Kidney (tissue), 14 donors: ENCODE data around the gene LTBP1. TPM values are rescaled to one million over a fixed set of nuclear protein-coding genes. Genes with fewer than 3 reads are reported as not detected.
A peak's percentile ranks its signal among the peaks of the same experiment; 100 is the strongest.

Experiments used
- DNase-seq, 5 donors: peaks; one replicate each; pipeline ENCODE4 v3.0.0-alpha.2; 2013 to 2020
- FAIRE-seq: peaks from 2 replicates; lab custom pipeline; 2012; peaks lifted over from hg19 to GRCh38; lab: Jason Lieb, UNC
- H3K27ac ChIP-seq, 2 donors: one replicate each; pipeline ENCODE4 v1.7.0; 2013; ENCODE audit warnings: low read depth in 2 of 2, low read length in 2 of 2, inconsistent platforms in 1 of 2
- H3K27me3 ChIP-seq: one replicate; pipeline ENCODE4 v1.7.1; 2013; ENCODE audit warnings: low read length, inconsistent platforms; ENCODE audit not compliant: control insufficient read depth, insufficient read depth
- H3K36me3 ChIP-seq, 3 donors: one replicate each; pipeline versions ENCODE4 v1.7.0 to v1.7.1; 2013; ENCODE audit warnings: low read length in 3 of 3, control low read depth in 1 of 3, inconsistent platforms in 1 of 3; ENCODE audit not compliant: insufficient read depth in 3 of 3, control insufficient read depth in 2 of 3
- H3K4me1 ChIP-seq, 3 donors: one replicate each; pipeline versions ENCODE4 v1.7.0 to v1.7.1; 2013; ENCODE audit warnings: low read length in 3 of 3, inconsistent platforms in 1 of 3, low read depth in 1 of 3; ENCODE audit not compliant: control insufficient read depth in 2 of 3, insufficient read depth in 2 of 3
- H3K4me3 ChIP-seq, 3 donors: one replicate each; pipeline versions ENCODE4 v1.7.0 to v1.8.1; 2013; ENCODE audit warnings: low read length in 3 of 3, control low read depth in 1 of 3, inconsistent platforms in 1 of 3
- H3K9ac ChIP-seq, 3 donors: one replicate each; pipeline versions ENCODE4 v1.7.0 to v1.7.1; 2013; ENCODE audit warnings: low read length in 3 of 3, control low read depth in 1 of 3, inconsistent platforms in 1 of 3
- H3K9me3 ChIP-seq, 3 donors: one replicate each; pipeline versions ENCODE4 v1.7.0 to v1.7.1; 2013; ENCODE audit warnings: low read length in 3 of 3, control low read depth in 1 of 3, inconsistent platforms in 1 of 3; ENCODE audit not compliant: control insufficient read depth in 2 of 3, insufficient read depth in 1 of 3
- CTCF ChIP-seq: IDR thresholded peaks from 3 replicates; pipeline ENCODE4 v1.5.1; 2012; ENCODE audit warnings: mild to moderate bottlenecking, moderate library complexity, borderline replicate concordance; ENCODE audit not compliant: insufficient read depth; ENCODE audit errors: extremely low read depth
- intact Hi-C: fragments of 100-400 bp; cut with DNase I; formaldehyde crosslinking; loops from one replicate; pipeline ENCODE4 v1.11.1; 2022
- polyA plus RNA-seq: library from polyadenylated mRNA; stranded (reverse); fragments of 350-450 nt; fragmentation: Illumina TruSeq; extraction: RNeasy Lipid Tissue Mini Kit (QIAGEN cat#74804); gene quantifications from one replicate; pipeline ENCODE4 v1.2.3, GENCODE V29; 2014; ENCODE audit warnings: low read depth, low replicate concordance; ENCODE audit not compliant: insufficient read depth
- total RNA-seq: library from RNA; stranded (reverse); fragmentation: NEBNext Ultra II Directional; extraction: Animal tissue kit (Norgen Biotek cat#: 25700); gene quantifications from one replicate; pipeline ENCODE4 v1.2.1, GENCODE V29; 2021
- donor health status: control.
- donor health status: control.
- donor health status: control.
- donor health status: control.
- donor health status: control.
- donor health status: DM: yes; HTN: yes; CAD: no.
- donor health status: Normal renal cell carcinoma (clear cell type).

LTBP1 gene
- total and polyA plus RNA-seq, 2 donors from 2014 or later, result 9.3 to 39.8 TPM

- Histone ChIP-seq H3K27ac (no peak overlapping the region), H3K9ac (peak overlapping the region in 1 of 3 donors; percentile 34), H3K9me3 (no peaks in the 10 kb centered on the region), H3K4me1 (no peaks in the 10 kb centered on the region), H3K27me3 (no peaks in the 10 kb centered on the region), H3K4me3 (peak overlapping the region in 2 of 3 donors; percentile 37 to 48), H3K36me3 (no peaks in the 10 kb centered on the region)
- TF ChIP-seq CTCF, result no peak
- DNase-seq, result no peak
- intact Hi-C loops, result no loop called here
- no peak for FAIRE-seq
These were observed 1.5 kb downstream of the LTBP1 start for GRCh38 chr2:32948266-32948665.

- no peaks in the 10 kb centered on the region for H3K9me3 ChIP-seq
- no peak for TF ChIP-seq CTCF
- DNase-seq (no peak), FAIRE-seq (no peak)
- H3K4me3 ChIP-seq, result no peak overlapping the region
- no peaks in the 10 kb centered on the region for H3K4me1 ChIP-seq
- intact Hi-C loops, result no loop called here
- no peak overlapping the region for H3K9ac ChIP-seq
- no peaks in the 10 kb centered on the region for H3K27me3 ChIP-seq
- no peaks in the 10 kb centered on the region for H3K36me3 ChIP-seq
- H3K27ac ChIP-seq, result no peak overlapping the region
These were observed 2.5 kb downstream of the LTBP1 start for GRCh38 chr2:32949260-32949659.

- intact Hi-C loops, result no loop called here
- no peak for TF ChIP-seq CTCF
- FAIRE-seq (no peak), DNase-seq (no peak)
- Histone ChIP-seq H3K4me1 (no peaks in the 10 kb centered on the region), H3K27me3 (no peaks in the 10 kb centered on the region), H3K27ac (no peak overlapping the region), H3K36me3 (no peaks in the 10 kb centered on the region), H3K4me3 (no peak overlapping the region), H3K9me3 (no peaks in the 10 kb centered on the region), H3K9ac (no peak overlapping the region)
These were observed 4.9 kb downstream of the LTBP1 start for GRCh38 chr2:32951672-32952071.

- no peak for FAIRE-seq
These were observed 6.2 kb downstream of the LTBP1 start for GRCh38 chr2:32952761-32953476.

More at GRCh38 chr2:32952761-32953476, 6.2 kb downstream of the LTBP1 start:
- Histone ChIP-seq H3K27me3 (no peaks in the 10 kb centered on the region), H3K4me3 (no peak overlapping the region), H3K27ac (no peak overlapping the region), H3K36me3 (no peaks in the 10 kb centered on the region), H3K9ac (no peak overlapping the region), H3K4me1 (no peaks in the 10 kb centered on the region), H3K9me3 (no peaks in the 10 kb centered on the region)
- TF ChIP-seq CTCF, result no peak
- no peak for DNase-seq
- intact Hi-C loops, result no loop called here
